ENCODE data around the gene CDC25B.
"Not testable (repeated sequence)": the region's sequence is repeated elsewhere in the genome, so short reads cannot be mapped to it uniquely, and the experiment has no call there.

The CDC25B gene

GRCh38 chr20:3784863-3785239, 11.3 kb upstream of the CDC25B start:
- DNase-seq (ENCODE audit: low read depth in 3 of 3), result no peak

- no peak for DNase-seq (ENCODE audit: low read depth in 3 of 3)
Measured at GRCh38 chr20:3785240-3786125, 10.6 kb upstream of the CDC25B start.

- no peak for DNase-seq (ENCODE audit: low read depth in 3 of 3)
Measured at GRCh38 chr20:3786126-3786484, 10.0 kb upstream of the CDC25B start.

- DNase-seq (ENCODE audit: low read depth in 3 of 3), result peak; percentile 77 to 90 (median 81)
Measured at GRCh38 chr20:3786665-3787323, 9.3 kb upstream of the CDC25B start, which contains the start of gene CENPB. CENPB (minus strand) TSS chr20:3786740; CDS start chr20:3786483, 257 bp downstream.

GRCh38 chr20:3787324-3788014, 8.6 kb upstream of the CDC25B start:
- no peak for DNase-seq (ENCODE audit: low read depth in 3 of 3)

- no peak for DNase-seq (ENCODE audit: low read depth in 3 of 3)
Measured at GRCh38 chr20:3788685-3789155, 7.4 kb upstream of the CDC25B start.

GRCh38 chr20:3789201-3789600, 6.9 kb upstream of the CDC25B start:
- DNase-seq (ENCODE audit: low read depth in 3 of 3), result not testable (repeated sequence)

GRCh38 chr20:3794168-3794567, 1.9 kb upstream of the CDC25B start:
- DNase-seq (ENCODE audit: low read depth in 3 of 3), result not testable (repeated sequence)

GRCh38 chr20:3794701-3795420, 1.2 kb upstream of the CDC25B start:
- no peak for DNase-seq (ENCODE audit: low read depth in 3 of 3)

- no peak for DNase-seq (ENCODE audit: low read depth in 3 of 3)
Measured at GRCh38 chr20:3796477-3797225, 541 bp downstream of the CDC25B start.

GRCh38 chr20:3797226-3797545, 1.1 kb downstream of the CDC25B start:
- no peak for DNase-seq (ENCODE audit: low read depth in 3 of 3)

- DNase-seq (ENCODE audit: low read depth in 3 of 3), result no peak
Measured at GRCh38 chr20:3797592-3798372, 1.7 kb downstream of the CDC25B start.

- no peak for DNase-seq (ENCODE audit: low read depth in 3 of 3)
Measured at GRCh38 chr20:3798373-3798768, 2.3 kb downstream of the CDC25B start.

- no peak for DNase-seq (ENCODE audit: low read depth in 3 of 3)
Measured at GRCh38 chr20:3798908-3799248, 2.8 kb downstream of the CDC25B start.

- no peak for DNase-seq (ENCODE audit: low read depth in 3 of 3)
Measured at GRCh38 chr20:3800256-3800877, 4.3 kb downstream of the CDC25B start.

- DNase-seq (ENCODE audit: low read depth in 3 of 3), result no peak
Measured at GRCh38 chr20:3800878-3801260, 4.8 kb downstream of the CDC25B start.

- no peak for DNase-seq (ENCODE audit: low read depth in 3 of 3)
Measured at GRCh38 chr20:3801299-3801698, 5.2 kb downstream of the CDC25B start.

- no peak for DNase-seq (ENCODE audit: low read depth in 3 of 3)
Measured at GRCh38 chr20:3801846-3802245, 5.7 kb downstream of the CDC25B start.

- DNase-seq (ENCODE audit: low read depth in 3 of 3), result no peak
Measured at GRCh38 chr20:3802524-3803239, 6.6 kb downstream of the CDC25B start.

All from stimulated activated CD4-positive, alpha-beta T cell treated with anti-CD3 and anti-CD28 coated beads, TNF-alpha, amount 100 ng/mL, for 48 hours (primary cell).